Pons (tissue), 1 donor: ENCODE results near the gene CAMKK2.
"Not testable (repeated sequence)": the region's sequence is repeated elsewhere in the genome, so short reads cannot be mapped to it uniquely, and the experiment has no call there.

Source experiments
- DNase-seq: peaks from one replicate; pipeline ENCODE4 v3.0.0-alpha.2; 2016; ENCODE audit warnings: low spot score

Gene CAMKK2

GRCh38 chr12:121296618-121297434 is at the start of gene CAMKK2:
Gene CAMKK2, minus strand, starts transcription at chr12:121296709. Its CDS starts 22,183 bp downstream, at chr12:121274526.
- peak; percentile 66 for DNase-seq

GRCh38 chr12:121345151-121345815 is 48.8 kb upstream of the CAMKK2 start:
- DNase-seq: peak; percentile 99

- no peak for DNase-seq
Measured at GRCh38 chr12:121344506-121344905, 48.0 kb upstream of the CAMKK2 start.

- no peak for DNase-seq
Measured at GRCh38 chr12:121337416-121337815, 40.9 kb upstream of the CAMKK2 start.

GRCh38 chr12:121334513-121335343 is 38.2 kb upstream of the CAMKK2 start:
- DNase-seq: peak; percentile 91

- no peak for DNase-seq
Measured at GRCh38 chr12:121333747-121334146, 37.2 kb upstream of the CAMKK2 start.

- no peak for DNase-seq
Measured at GRCh38 chr12:121331248-121331647, 34.7 kb upstream of the CAMKK2 start.

- DNase-seq: no peak
Measured at GRCh38 chr12:121330692-121331091, 34.2 kb upstream of the CAMKK2 start.

GRCh38 chr12:121330195-121330594 is 33.7 kb upstream of the CAMKK2 start:
- DNase-seq: no peak

- DNase-seq: no peak
Measured at GRCh38 chr12:121328620-121329019, 32.1 kb upstream of the CAMKK2 start.

- DNase-seq: peak; percentile 87
Measured at GRCh38 chr12:121326996-121327674, 30.6 kb upstream of the CAMKK2 start.

- no peak for DNase-seq
Measured at GRCh38 chr12:121325922-121326396, 29.4 kb upstream of the CAMKK2 start.

- no peak for DNase-seq
Measured at GRCh38 chr12:121323908-121324307, 27.4 kb upstream of the CAMKK2 start.

GRCh38 chr12:121318121-121318520 is 21.6 kb upstream of the CAMKK2 start:
- no peak for DNase-seq

GRCh38 chr12:121314431-121314830 is 17.9 kb upstream of the CAMKK2 start:
- DNase-seq: no peak

- DNase-seq: not testable (repeated sequence)
Measured at GRCh38 chr12:121310231-121310630, 13.7 kb upstream of the CAMKK2 start.

GRCh38 chr12:121307397-121307796 is 10.9 kb upstream of the CAMKK2 start:
- not testable (repeated sequence) for DNase-seq

GRCh38 chr12:121304306-121304705 is 7.8 kb upstream of the CAMKK2 start:
- DNase-seq: no peak

GRCh38 chr12:121301876-121302275 is 5.4 kb upstream of the CAMKK2 start:
- no peak for DNase-seq

GRCh38 chr12:121300083-121300819 is 3.7 kb upstream of the CAMKK2 start:
- DNase-seq: no peak

GRCh38 chr12:121299662-121300061 is 3.2 kb upstream of the CAMKK2 start:
- DNase-seq: no peak
